ENCODE measurements around the gene DBH.

The DBH gene

DNA sequence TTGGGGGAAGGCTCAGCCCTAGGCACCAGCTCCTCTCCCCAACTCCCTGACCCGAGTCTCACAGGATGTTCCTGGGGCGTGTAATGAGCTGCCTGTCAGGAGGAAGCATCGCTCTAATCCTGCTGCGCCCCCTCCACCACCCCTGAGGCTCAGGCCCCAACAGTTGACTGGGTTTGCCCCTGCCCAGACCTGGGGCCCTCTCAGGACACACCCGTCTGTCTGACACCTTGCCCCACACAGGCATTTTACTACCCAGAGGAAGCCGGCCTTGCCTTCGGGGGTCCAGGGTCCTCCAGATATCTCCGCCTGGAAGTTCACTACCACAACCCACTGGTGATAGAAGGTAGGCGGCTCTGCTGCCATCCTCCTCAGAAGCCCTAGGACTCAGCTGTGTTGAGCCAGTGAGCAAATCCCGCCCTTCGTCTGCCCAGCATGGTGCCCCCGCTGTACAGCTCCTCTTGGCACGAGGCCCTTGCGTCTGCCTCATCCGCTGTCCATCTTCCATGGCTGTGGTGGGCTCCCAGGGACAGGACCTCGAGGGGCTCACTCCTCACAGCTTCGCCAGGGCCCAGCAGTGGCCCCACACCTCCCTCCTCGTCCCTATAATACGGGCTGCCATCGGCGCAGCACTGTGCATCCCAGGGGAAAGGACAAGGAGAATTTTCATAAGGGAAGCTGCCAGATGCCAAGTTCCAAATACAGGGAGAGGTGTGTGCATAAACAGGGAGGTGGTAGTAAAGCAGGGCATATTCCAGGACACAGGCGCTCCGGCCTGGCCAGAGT is 8.0 kb downstream of the DBH start:
- no peak for DNase-seq (ENCODE audit: low spot score)

DNA sequence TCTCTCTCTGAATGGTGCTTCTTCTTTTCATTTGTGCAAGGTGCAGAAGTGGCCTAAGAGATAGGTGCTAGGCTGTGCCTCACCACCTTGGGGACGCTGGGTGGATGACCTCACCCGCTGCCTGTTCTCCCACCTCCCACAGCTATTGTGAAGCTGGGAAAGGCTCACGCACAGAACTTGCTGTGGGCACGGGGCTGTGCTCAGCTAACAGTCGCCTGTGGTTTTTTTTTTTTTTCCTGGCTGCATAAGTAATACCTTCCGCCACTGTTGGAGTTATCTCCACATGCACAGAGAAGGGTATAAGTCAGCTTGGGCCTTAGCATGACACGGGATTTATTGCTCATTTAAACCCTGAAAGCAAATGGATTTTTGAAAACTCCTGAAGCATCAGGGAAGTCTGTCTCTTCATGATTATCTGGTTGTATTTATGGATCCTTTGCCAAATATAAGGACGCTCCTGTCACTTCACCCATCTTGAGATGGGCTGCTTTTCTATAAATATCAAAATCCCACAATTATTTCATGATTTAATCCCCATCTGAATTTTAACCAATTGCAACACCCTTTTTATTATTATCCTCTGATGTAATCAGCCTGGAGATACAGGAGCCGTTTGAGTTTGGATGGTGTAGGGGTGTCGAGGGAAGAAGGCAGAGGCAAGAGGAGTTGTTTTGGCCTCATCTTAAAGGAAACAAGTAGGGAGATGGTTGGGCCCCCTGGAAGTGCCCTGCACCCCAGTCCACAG is 9.0 kb downstream of the DBH start:
- no peak for DNase-seq (ENCODE audit: low spot score)

DNA sequence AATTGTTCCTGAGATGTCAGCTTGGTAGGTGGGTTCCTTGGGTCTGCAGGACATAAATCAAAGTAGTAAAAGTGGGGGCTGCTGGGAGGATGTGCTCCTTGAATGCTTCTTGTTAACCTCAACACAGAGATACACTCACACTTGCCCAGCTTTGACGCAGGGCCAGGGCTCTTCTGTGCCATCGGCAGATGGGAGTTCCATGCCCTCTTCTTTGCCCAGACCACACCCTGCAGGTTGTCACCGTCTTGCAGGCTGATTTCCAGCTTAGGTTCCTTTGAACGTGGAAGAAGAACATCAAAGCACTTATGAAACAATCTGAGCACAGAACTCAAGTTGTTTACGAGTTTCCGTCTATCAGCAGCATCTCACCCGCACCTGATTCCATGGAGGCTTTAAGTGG is 11.0 kb downstream of the DBH start:
- DNase-seq (ENCODE audit: low spot score) = no peak

DNA sequence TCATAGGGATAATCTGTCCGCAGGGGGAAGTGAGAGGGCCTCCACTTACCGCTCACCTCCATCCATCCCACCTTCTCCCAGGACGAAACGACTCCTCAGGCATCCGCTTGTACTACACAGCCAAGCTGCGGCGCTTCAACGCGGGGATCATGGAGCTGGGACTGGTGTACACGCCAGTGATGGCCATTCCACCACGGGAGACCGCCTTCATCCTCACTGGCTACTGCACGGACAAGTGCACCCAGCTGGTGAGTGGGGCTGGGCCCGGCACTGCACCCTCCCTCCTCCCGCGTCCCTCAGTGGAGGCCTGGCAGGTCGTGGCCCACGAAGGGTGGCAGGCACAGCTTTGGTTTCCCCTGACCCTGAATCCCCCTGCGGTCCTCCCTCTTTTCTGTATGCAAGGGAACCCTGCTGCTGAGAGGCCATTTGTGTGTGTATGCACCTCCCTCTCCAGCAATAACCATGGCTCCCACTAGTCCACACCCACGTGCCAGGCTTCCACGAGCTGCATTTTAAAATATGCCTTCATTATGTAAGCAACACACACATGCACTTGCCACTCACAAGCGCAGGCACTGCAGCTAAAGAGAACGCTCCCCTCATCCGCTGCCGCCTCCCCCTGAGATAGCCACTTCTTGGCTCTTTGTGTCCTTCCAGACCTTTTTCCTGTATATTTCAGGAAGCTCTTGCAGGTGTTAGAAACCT is 11.8 kb downstream of the DBH start:
- no peak for DNase-seq (ENCODE audit: low spot score)

DNA sequence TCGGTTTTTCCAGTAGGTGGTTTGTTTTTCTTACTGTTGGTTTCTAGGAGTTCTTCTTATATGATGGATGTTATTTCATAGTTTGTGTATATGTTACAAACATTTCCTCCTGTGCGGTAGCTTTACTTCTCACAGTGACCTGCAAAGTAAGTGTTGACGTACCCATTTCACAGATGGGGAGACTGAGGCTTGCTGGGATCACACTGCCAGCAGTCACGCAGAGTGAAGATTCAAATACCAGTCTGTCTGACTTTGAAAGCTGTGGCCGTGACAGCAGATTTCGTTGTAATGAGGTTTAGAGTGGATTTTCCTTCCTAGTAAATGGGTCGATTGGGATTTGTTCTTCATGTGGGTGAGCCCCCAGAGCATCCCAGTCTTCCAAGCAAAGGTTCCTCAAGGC is 13.0 kb downstream of the DBH start:
- no peak for DNase-seq (ENCODE audit: low spot score)

DNA sequence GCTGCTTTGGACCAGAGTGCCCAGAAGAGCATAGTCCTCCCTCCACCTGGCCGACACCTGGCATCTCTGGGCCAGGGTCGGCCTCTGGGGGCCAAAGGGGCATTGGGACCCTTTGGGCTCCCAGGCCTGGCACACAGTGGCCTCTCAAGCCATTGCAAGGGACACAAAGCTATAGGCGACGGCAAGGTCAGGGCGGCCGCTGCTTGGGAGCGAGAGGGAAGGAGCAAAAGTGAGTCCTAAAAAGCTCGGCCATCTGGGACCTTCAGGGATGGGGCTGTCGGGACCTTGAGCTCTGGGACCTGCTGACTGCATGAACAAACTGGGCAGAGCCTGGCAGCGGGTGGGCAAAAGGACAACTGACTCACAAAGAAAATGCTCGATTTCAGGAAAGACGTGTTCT is 13.9 kb downstream of the DBH start:
- DNase-seq (ENCODE audit: low spot score) = no peak

DNA sequence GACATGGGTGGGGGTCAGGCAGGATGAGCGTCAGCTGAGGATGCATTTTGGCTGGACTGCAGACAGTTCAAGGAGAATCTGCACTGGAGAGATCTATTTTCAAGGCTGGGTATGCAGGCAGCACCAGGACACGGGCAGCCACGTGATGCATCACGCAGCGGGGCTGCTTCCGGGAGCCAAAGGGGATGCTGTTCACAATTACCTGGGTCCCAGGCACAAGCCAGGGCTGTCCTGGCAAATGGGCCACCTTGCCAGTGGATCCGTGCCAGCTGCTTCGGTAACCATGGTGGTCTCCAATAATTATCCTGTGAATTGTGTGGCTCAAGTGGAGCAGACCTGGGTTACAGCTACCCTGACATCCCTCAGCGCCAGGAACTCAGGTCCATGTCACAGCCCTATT is 17.5 kb downstream of the DBH start:
- no peak for DNase-seq (ENCODE audit: low spot score)

DNA sequence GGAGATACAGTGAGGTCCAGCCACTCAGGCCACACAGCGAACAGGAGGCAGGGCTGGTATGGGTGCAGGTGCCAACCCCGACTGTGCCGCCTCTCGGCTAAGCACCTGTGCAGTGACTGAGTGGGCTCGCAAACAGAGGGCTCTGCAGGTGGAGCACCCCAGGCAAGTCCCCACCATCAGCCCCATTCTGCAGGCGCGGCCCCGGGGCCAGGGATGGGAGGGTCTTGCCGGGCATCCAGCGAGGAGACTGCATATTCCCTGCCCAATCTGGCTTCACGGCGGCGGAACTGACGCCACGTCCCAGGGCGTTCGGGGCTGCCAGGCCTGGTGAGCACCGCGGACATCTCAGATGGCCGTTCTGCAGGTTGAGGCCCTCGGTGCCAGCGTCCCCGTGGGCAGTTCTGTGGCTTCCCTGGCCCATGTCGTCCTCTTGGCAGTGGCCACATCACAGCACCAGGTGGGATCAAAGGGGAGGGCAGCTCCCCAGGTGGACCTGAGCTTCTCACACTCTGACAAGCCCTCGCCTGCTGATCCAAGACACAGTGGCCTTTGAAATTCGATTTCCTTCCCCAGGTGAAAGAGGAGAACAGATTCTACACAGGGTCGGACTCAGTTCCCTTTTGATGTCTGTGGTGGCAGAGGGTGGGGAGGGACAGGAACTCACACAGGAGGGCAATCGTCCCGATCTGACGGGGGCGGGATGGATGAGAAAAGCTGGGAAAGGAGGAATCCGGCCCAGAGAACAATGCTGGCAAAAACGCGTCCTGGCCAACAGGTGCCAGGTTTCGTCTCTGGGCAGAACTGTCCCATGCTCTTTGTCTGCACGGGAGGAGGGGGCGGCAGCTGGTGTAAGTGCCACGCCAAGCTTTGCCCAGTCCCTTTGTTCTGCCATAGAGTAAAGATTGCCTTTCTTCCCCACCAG is 18.8 kb downstream of the DBH start:
- no peak for DNase-seq (ENCODE audit: low spot score)

DNA sequence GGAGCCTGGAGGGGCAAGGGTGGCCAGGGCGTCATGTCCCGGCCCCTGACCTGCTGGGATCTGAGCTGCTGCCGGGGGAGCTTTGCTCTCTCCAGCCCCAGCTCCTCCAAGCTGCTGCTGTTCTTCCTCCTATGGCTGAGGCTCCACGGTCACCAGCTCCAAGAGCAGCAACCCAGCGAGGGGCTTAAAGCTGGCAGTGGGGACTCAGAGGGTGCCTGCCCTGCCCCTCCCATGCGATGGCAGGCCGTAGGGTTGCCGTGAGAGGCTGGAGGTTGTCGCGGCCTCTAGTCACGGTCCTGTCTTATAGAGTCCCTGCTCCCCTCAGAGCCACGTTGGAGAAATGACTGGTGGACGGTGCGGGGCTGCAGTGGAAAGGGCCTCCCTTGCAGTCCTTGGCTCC is 19.5 kb downstream of the DBH start:
- DNase-seq (ENCODE audit: low spot score) = no peak

DNA sequence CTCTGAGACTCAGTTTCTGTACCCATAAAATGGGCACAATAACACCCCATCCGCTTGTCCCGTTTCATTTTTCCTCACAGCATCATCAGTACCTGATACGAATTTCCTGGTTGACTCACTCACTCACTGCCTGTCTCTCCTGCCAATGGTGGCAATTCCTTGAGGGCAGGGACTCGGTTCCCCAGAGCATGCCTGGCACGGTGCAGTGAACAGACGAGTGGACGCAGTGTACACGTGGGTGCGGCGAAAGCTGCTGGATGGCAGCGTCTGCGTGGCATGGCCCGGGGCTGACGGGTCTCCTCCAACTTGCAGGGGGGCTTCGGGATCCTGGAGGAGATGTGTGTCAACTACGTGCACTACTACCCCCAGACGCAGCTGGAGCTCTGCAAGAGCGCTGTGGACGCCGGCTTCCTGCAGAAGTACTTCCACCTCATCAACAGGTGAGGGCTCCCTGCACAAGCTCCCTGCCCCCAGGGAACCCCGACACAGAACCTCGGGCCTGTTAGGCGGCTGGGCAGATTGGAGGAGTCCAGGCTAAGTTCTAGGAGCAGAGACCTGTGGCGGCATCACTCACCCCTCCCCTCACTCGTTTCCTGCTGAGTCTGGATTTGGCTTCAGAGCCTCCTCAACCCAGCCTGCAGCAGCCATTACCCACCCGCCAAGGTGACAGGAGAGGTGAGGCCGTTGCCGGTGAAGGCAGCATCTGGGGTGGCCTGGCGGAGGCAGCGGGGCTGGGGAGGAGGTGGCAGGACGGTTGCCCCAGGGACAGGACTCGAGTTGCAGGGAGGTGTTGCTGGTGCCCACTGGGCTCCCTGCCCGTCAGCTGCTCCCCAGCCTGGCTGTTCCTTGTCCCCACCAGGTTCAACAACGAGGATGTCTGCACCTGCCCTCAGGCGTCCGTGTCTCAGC is 20.3 kb downstream of the DBH start:
- DNase-seq (ENCODE audit: low spot score) = no peak

DNA sequence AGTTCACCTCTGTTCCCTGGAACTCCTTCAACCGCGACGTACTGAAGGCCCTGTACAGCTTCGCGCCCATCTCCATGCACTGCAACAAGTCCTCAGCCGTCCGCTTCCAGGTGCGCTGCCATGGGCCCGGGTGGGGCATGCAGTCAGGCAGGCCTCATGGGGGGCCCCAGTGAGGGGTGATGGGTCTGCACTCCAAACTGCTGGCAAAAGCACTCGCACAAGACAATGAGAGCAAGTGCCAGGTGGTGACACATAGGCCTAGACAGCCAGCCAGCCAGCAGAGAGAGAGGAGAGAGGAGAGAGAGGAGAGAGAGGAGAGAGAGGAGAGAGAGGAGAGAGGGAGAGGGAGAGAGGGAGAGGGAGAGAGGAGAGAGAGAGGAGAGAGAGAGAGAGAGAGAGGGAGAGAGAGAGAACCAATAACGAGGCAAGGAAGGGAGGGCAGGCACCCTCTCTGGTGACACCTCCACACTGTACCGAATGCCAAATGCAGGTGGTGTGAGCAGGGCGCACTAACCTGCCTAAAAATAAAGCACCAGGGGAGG is 21.0 kb downstream of the DBH start:
- DNase-seq (ENCODE audit: low spot score) = no peak

DNA sequence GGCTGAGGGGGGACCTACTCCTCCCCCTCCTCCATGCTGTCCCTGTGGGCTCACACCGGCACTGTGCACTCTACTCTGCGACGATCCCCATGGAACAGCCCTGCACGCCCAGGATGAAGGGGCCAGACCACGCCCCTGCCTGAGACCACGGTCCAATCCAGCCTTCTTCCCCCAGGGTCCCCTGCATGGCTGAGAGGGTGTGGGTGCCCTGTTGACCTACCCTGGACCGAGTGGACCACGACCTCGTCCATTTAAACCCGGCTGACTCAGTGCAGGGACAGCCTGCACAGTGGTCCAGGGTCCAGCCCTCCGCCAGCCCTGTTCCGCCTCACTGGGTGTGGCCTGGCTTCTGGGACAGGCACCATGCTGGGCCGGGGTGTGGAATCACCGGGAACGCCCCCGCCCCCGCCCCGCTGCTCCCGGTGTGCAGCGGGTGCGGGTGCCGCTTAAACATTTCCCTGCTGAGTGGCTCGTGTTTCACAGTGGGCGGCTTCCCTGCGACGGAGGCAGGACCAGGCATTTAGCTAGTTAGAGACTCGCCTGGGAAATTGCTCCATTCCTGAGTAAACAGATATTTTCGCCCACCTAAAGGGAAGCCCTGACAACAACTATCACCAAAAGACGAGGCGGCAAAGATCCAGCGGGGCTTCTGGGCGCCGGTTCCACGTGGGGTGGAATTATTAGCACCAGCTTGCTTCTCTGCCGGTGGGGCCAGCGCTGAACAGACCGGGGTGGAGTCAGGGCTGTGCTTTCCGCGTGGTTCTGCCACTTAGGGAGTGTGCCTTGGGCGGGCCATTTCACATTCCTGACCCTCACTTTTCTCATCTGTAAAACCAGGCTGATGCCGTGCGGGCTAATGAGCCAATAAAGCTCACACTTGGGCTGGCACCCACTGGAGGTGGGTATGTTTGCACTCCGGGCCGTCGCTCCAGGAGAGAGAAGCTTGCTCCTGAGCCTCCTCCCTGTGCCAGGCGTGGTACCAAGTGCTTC is 22.6 kb downstream of the DBH start:
- DNase-seq (ENCODE audit: low spot score) = no peak

DNA sequence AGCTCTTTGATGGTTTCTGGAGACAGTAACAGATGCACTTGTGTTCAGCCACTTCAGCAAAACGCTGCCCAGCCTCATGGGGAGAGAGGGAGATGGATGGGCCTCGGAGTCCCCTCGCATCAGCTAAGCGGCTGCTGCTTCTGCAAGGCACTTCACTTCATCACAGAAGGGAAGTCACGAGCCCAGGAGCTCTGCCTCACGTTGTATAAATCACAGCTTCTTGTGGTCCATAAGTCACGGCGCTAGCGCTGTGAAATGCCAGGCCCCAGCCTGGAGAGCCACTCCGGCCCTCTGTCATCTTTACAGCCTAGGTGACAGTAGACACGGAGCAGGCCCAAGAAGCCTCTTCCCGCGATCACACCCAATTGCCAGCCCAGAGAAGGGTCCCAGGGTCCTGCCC is 23.4 kb downstream of the DBH start:
- no peak for DNase-seq (ENCODE audit: low spot score)

DNA sequence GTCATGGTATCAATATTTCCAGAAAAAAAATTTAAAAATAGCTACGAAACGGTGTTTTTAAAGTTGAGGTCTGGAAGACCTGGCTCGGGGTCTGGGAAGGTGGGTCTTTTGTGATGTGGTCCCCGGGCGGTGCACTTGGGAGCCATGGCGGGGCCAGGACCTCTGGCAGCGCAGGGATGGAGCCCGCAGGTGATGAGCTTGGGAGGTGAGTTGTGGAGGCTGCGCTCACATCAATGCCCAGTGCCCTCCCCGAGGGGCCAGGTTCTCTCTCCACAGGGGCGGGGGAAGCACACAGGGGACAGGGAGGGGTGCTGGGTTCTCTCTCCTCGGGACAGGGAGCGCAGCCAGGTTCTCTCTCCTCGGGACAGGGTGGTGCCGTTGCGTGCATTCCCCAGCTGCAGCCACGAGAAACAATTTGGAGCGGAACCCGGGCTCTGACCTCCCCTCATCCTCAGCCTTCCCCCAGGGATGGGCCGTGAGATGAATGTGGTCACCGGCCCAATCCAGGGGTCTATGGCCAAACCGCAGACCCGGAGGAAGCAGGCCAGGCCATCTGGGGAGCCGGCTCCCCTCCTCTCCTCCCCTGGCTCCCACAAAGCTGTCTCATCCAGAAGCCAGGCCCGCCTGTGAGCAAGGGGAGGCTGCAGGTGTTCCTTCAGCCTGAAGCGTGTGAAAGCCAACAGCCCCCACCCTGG is 25.8 kb downstream of the DBH start:
- no peak for DNase-seq (ENCODE audit: low spot score)

DNA sequence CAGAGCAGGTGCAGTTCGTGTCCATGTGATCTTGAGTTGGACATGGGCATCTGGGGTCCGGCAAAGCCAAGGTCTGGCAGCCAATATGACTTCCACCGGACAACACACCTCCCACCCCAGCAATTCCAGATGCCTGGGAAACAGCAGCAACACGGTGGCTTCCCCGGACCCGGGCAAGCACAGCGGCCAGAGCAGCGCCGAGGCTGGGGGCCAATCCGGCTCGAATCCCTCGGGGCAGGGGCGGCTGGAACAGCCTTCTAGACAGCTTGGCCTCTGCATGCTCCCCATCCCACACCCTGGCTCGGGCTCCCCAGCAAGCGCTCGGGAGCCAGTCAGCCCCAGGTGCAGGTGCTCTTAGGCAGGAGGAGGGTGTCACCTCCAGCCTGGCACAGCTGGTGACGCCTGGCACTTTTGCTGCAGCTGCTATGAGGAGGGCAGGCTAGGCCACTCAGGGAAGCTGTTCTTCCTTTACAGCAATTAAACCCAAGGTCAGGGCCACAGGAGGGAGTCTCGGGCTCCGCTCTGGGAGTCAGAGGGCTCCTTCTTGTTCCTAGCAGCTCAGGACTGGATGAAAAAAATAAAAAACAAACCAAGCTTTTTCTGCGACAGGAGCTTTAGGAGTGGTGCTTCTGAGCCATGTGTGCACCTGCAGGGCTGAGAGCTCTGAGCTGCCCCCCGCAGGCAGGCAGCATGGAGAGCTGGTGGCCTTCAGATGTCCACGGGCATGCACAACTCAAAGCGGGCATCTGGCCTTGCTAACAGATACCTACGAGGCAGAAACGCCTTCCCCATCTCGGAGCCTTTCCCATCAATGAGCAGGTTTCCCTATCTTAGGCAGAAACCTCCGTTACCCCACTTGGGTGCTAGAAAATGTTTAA is 28.2 kb downstream of the DBH start:
- DNase-seq (ENCODE audit: low spot score) = no peak

DNA sequence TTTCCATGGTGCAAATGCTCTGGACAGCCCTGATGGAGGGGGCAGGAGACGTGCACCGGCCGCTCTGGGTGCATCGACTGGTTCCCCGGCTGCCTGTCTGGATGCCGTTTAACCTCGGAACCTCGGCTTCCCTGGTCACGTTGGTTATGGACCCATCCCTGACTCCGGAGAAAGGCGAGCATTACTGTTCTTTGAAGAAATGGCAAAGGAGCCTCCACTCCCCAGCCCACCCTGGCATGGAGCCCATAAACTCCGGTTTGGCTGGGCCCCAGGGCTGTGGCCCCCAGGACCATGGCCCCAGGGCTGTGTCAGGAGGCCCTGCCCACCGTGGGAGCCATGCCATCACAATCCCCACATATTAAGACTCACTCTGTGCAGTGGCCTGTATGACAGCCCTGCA is 28.9 kb downstream of the DBH start:
- no peak for DNase-seq (ENCODE audit: low spot score)

DNA sequence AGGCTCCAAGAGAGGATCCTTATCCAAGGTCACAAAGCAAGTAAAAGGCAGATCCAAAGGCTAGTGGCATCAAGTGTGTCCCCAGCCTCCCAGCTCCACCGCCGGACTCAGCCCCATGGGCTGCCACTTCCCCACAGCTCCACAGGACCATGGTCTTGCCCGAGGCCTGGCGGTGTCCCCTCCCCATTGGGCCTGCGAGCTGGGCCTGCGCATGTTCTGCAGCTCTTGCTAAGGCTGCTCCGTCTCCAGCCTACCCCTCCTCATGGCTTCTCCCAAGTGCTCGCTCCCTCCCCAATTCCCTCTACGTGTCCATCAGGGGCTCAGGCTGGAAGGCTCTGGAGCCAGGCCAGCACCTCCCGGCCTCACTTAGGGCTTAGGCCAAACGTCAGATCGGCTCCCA is 29.4 kb downstream of the DBH start:
- no peak for DNase-seq (ENCODE audit: low spot score)

DNA sequence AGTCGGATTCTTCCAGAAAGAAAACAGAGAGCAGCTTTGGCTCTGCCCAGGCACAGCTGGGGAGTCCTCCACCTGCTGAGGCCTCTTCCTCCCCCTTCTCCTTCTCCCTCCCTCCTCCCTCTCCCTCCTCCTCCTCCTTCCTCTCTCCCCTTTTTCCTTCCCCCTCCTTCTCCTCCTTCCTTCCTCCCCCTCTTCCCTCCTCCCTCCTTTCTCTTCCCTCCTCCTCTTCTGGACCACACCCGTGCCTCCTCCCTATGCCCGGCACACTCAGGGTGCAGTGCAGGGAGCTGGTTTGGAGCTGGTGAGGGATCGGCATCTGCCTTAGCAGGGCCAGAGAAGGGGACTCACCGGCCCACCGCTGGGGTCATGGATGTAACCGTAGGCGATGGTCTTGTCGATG is 30.2 kb downstream of the DBH start:
- DNase-seq (ENCODE audit: low spot score) = no peak

Data from hematopoietic multipotent progenitor cell treated with erythropoietin and hydrocortisone succinate and interleukin-3 and kit ligand, for 15 days (in vitro differentiated cells).